B cell (primary cell): ENCODE results near the gene RNASE2. TPM values are rescaled to one million over a fixed set of nuclear protein-coding genes. Genes with fewer than 3 reads are reported as not detected.
"Not testable (repeated sequence)": the region's sequence is repeated elsewhere in the genome, so short reads cannot be mapped to it uniquely, and the experiment has no call there.

Experiments used
- ATAC-seq: fragments of 200-7000 bp; cut with Tn5 transposase; one replicate; pipeline ENCODE4 v1.10.0; 2021; ENCODE audit warnings: low read depth, mild to moderate bottlenecking, moderate number of reproducible peaks, moderate library complexity
- CTCF ChIA-PET: fragments of 350-600 bp; sonication (Branson Sonifier 250); formaldehyde crosslinking; loops from one replicate; lab custom pipeline; 2021; ENCODE audit warnings: antibody characterized with exemption, inconsistent platforms; lab: Charles Lee
- POLR2A ChIA-PET: fragments of 350-600 bp; sonication (Branson Sonifier 250); formaldehyde crosslinking; loops from one replicate; lab custom pipeline; 2021; ENCODE audit warnings: antibody characterized with exemption; lab: Charles Lee
- DNase-seq: peaks from one replicate; pipeline ENCODE4 v3.0.0; 2013
- H2AFZ ChIP-seq: 2 replicates; pipeline ENCODE4 v1.6.1; 2012; ENCODE audit warnings: mild to moderate bottlenecking, low read depth, low read length; ENCODE audit not compliant: insufficient read depth, poor library complexity, severe bottlenecking
- H3K27ac ChIP-seq, 2 donors: 1 replicate in 1 of 2; 2 replicates in 1 of 2; pipeline ENCODE4 v1.5.1; 2012 to 2013; ENCODE audit warnings: low read length in 2 of 2, mild to moderate bottlenecking in 2 of 2, moderate library complexity in 1 of 2
- H3K27me3 ChIP-seq, 4 experiments: fragments of 200-600 bp in 1 of 4; sonication (generic) in 1 of 4; replicated peaks in 1 of 4; 1 replicate in 2 of 4; 2 replicates in 2 of 4; pipeline versions ENCODE4 v1.6.1 to v1.7.0; 2013 to 2016; ENCODE audit warnings: low read length in 3 of 4, mild to moderate bottlenecking in 2 of 4, mixed read lengths in 1 of 4, moderate library complexity in 1 of 4; ENCODE audit not compliant: insufficient read depth in 4 of 4, control insufficient read depth in 3 of 4; ENCODE audit errors: control extremely low read depth in 1 of 4
- H3K36me3 ChIP-seq, 2 experiments: replicated peaks in 1 of 2; 1 replicate in 1 of 2; 2 replicates in 1 of 2; pipeline versions ENCODE4 v1.6.1 to v1.7.1; 2013; ENCODE audit warnings: low read length in 1 of 2; ENCODE audit not compliant: insufficient read depth in 2 of 2, control insufficient read depth in 1 of 2; ENCODE audit errors: control extremely low read depth in 1 of 2, extremely low read depth in 1 of 2
- H3K4me1 ChIP-seq, 2 donors: fragments of 200-600 bp in 1 of 2; sonication (generic) in 1 of 2; 1 replicate in 1 of 2; 2 replicates in 1 of 2; pipeline versions ENCODE4 v1.5.1 to v1.6.1; 2013 to 2017; ENCODE audit warnings: low read length in 2 of 2; ENCODE audit not compliant: control insufficient read depth in 2 of 2, insufficient read depth in 2 of 2
- H3K4me2 ChIP-seq: replicated peaks from 2 replicates; pipeline ENCODE3; 2012; ENCODE audit warnings: mild to moderate bottlenecking, low read depth, low read length; ENCODE audit not compliant: poor library complexity, severe bottlenecking
- H3K4me3 ChIP-seq, 5 experiments: fragments of 200-600 bp in 1 of 5; sonication (generic) in 1 of 5; 1 replicate in 3 of 5; 2 replicates in 2 of 5; pipeline versions ENCODE4 v1.5.1 to v1.7.0; 2011 to 2016; ENCODE audit warnings: low read length in 4 of 5, mild to moderate bottlenecking in 4 of 5, low read depth in 2 of 5, control low read depth in 1 of 5, moderate library complexity in 1 of 5; ENCODE audit not compliant: insufficient read depth in 1 of 5; ENCODE audit errors: control extremely low read depth in 1 of 5, extremely low read depth in 1 of 5
- H3K79me2 ChIP-seq: fragments of 200-600 bp; sonication (generic); one replicate; pipeline ENCODE4 v1.6.0; 2016; ENCODE audit warnings: low read length; ENCODE audit not compliant: control insufficient read depth, insufficient read depth
- H3K9ac ChIP-seq: fragments of 200-600 bp; sonication (generic); 2 replicates; pipeline ENCODE4 v1.6.1; 2017; ENCODE audit warnings: mild to moderate bottlenecking, low read length, moderate library complexity
- H3K9me3 ChIP-seq, 3 donors: one replicate each; pipeline versions ENCODE4 v1.6.1 to v1.7.1; 2013; ENCODE audit warnings: low read length in 2 of 3; ENCODE audit not compliant: control insufficient read depth in 2 of 3, insufficient read depth in 1 of 3; ENCODE audit errors: control extremely low read depth in 1 of 3
- H4K20me1 ChIP-seq: 2 replicates; pipeline ENCODE4 v1.6.0; 2012; ENCODE audit warnings: mild to moderate bottlenecking, low read length; ENCODE audit not compliant: insufficient read depth, control insufficient read depth, poor library complexity, severe bottlenecking
- H3K27ac Mint-ChIP-seq: one replicate; pipeline ENCODE4 v1.8.0; 2021; ENCODE audit warnings: mixed read lengths
- H3K27me3 Mint-ChIP-seq: one replicate; pipeline ENCODE4 v1.8.0; 2021; ENCODE audit warnings: mixed read lengths
- H3K4me1 Mint-ChIP-seq: one replicate; pipeline ENCODE4 v1.8.0; 2021; ENCODE audit warnings: mixed read lengths
- H3K4me3 Mint-ChIP-seq: one replicate; pipeline ENCODE4 v1.8.0; 2021; ENCODE audit warnings: mixed read lengths
- H3K9me3 Mint-ChIP-seq: one replicate; pipeline ENCODE4 v1.8.0; 2022; ENCODE audit warnings: mixed read lengths; ENCODE audit not compliant: insufficient read depth
- CTCF ChIP-seq: fragments of 200-600 bp; IDR thresholded peaks from one replicate; pipeline ENCODE4 v1.8.0; 2022; ENCODE audit warnings: antibody characterized with exemption, mild to moderate bottlenecking
- EZH2 ChIP-seq: IDR thresholded peaks from 2 replicates; pipeline ENCODE4 v1.6.1; 2012; ENCODE audit warnings: borderline replicate concordance, low read depth, mild to moderate bottlenecking, moderate library complexity, low read length; ENCODE audit not compliant: insufficient read depth, poor library complexity, severe bottlenecking
- WGBS: methylation state at CpG from one replicate; pipeline ENCODE4 v1.1.5; 2013; ENCODE audit warnings: missing lambda C conversion rate; ENCODE audit not compliant: insufficient coverage; 5-methylcytosine and 5-hydroxymethylcytosine counted together
- intact Hi-C: fragments of 100-400 bp; cut with micrococcal nuclease; formaldehyde crosslinking; loops from one replicate; pipeline ENCODE4 v1.10.0; 2022
- polyA plus RNA-seq: library from polyadenylated mRNA; depleted of rRNA; stranded (reverse); fragments of >200 nt; gene quantifications from 2 replicates; pipeline ENCODE4 v1.2.3, GENCODE V29; 2012
- total RNA-seq, 2 donors: library from RNA; stranded (reverse); fragments of 120-200 nt in 1 of 2; gene quantifications; 1 replicate in 1 of 2; 2 replicates in 1 of 2; pipeline versions ENCODE4 v1.2.3 to v1.2.4, GENCODE V29; 2013 to 2022

RNASE2 gene
- total and polyA plus RNA-seq, 2 donors (not counting 1 experiment from before 2014, with no cell fraction given): 0.54 TPM; not detected in 1

- CTCF ChIA-PET, H3K36me3 ChIP-seq, H3K4me1 Mint-ChIP-seq, POLR2A ChIA-PET, H3K79me2 ChIP-seq, H3K4me1 ChIP-seq, H3K4me3 Mint-ChIP-seq, H3K27ac Mint-ChIP-seq, H3K4me3 ChIP-seq, ATAC-seq, intact Hi-C loops, H4K20me1 ChIP-seq, H3K9ac ChIP-seq, H2AFZ ChIP-seq, H3K4me2 ChIP-seq, H3K27ac ChIP-seq, DNase-seq: not testable (repeated sequence)
- H3K27me3 ChIP-seq: peaks cover 0 to 14% (median 7%) of the 10 kb centered on the region in 4 experiments
- peaks cover 31% of the 10 kb centered on the region for H3K27me3 Mint-ChIP-seq
- peaks cover 12% of the 10 kb centered on the region for H3K9me3 Mint-ChIP-seq
- H3K9me3 ChIP-seq: peaks cover 0 to 12% (median 10%) of the 10 kb centered on the region in 3 donors
- WGBS: no CpG with 5 or more reads among the region's 2 CpGs
Observed at GRCh38 chr14:20923766-20924297, 31.5 kb upstream of the RNASE2 start.

GRCh38 chr14:20934148-20934762, 21.0 kb upstream of the RNASE2 start:
- Mint-ChIP-seq H3K27ac (no peak overlapping the region), H3K9me3 (no peaks in the 10 kb centered on the region), H3K27me3 (peaks cover 23% of the 10 kb centered on the region), H3K4me1 (peaks cover 17% of the 10 kb centered on the region), H3K4me3 (no peak overlapping the region)
- Histone ChIP-seq H3K9ac (no peak overlapping the region), H2AFZ (no peak overlapping the region), H4K20me1 (no peaks in the 10 kb centered on the region), H3K4me3 (no peak overlapping the region), H3K36me3 (no peaks in the 10 kb centered on the region), H3K27ac (no peak overlapping the region), H3K79me2 (no peaks in the 10 kb centered on the region), H3K4me2 (no peak overlapping the region), H3K9me3 (no peaks in the 10 kb centered on the region), H3K4me1 (peaks cover 8 to 10% of the 10 kb centered on the region in 2 donors), H3K27me3 (peaks cover 0 to 7% (median 0%) of the 10 kb centered on the region in 4 experiments)
- CTCF ChIA-PET: no interaction called here
- 63% methylated on average over 9 of the region's 18 CpGs for WGBS
- TF ChIP-seq CTCF (peak; percentile 23), EZH2 (no peak)
- intact Hi-C loops: no loop called here
- POLR2A ChIA-PET: no interaction called here
- DNase-seq (no peak), ATAC-seq (no peak)
